ENCODE data around the gene PSMG3.

PSMG3 gene

DNA sequence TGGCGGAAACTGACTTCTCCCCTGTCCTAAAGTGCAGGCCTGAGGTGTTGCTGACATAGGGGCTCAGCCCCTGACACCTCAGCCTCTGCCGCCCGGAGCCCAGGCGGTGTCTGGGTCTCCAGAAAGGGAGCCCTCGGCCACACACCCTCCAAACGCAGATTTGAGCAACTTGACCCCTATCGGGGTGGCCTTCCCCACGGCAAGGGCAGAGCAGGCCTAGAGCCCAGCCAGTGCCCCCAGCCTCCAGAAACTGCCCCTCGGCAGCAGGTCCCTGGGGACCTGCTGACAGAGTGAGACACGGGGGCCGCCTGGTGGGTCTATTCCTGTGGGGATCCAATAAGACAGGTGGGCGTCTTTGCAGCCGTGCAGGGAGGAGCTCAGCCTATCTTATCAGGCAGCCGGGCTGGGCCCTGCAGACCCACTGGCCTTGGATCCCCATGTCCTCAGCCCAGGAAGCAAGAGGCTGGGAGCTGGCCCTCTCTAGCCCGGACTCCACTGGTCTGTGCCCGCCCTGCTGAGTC, 24.9 kb downstream of the PSMG3 start:
- DNase-seq (ENCODE audit: low read depth, low spot score), result no peak

DNA sequence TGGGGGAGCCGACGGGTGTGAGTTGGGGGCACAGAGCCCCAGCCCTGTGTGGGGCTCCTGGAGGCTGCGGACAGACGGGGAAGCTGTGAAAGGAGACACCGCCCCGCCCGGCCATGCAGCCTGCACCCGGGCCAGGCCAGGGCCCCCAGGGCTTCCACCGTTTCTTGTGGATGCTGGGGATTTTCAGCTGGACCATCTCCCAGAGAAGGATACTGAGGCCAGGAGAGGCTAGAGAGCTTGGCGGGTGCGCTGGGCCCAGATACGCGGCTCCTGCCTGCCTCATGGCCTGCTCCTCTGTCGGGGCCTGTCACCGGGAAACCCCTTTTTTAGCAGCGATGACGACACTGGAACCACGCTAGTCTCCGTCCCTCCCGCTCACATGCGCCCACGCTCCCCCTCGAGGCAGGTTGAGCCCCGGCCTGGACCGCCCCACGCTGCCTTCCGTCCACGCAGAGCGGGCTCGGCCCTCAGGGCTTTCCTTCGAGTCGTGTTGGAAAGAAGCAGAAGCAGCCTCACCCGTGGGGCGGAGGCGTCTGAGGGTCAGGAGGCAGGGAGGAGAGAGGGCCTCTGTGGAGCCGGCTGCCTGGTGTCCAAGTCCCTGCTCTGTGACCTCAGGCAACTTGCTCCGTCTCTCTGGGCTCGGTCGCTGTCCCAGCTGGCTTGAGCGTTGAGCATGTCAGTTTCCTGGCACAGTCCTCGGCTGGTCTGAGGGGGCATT, 25.5 kb downstream of the PSMG3 start:
- DNase-seq (ENCODE audit: low read depth, low spot score), result no peak

DNA sequence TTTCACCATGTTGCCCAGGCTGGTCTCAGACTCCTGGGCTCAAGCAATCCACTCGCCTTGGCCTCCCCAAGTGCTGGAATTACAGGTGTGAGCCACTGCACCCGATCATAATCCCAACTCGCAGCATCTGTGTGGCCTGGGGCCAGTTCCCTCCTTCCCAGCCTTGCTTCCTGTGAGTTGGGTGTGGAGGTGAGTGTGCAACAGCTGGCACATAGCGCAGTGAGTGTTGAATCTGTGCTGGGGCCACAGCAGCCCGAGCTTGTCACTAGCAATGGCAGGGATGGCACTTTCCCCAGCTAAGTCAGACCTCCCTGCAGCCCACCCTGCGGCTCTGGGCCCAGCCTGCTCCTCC, 26.0 kb downstream of the PSMG3 start:
- no peak for DNase-seq (ENCODE audit: low read depth, low spot score)

DNA sequence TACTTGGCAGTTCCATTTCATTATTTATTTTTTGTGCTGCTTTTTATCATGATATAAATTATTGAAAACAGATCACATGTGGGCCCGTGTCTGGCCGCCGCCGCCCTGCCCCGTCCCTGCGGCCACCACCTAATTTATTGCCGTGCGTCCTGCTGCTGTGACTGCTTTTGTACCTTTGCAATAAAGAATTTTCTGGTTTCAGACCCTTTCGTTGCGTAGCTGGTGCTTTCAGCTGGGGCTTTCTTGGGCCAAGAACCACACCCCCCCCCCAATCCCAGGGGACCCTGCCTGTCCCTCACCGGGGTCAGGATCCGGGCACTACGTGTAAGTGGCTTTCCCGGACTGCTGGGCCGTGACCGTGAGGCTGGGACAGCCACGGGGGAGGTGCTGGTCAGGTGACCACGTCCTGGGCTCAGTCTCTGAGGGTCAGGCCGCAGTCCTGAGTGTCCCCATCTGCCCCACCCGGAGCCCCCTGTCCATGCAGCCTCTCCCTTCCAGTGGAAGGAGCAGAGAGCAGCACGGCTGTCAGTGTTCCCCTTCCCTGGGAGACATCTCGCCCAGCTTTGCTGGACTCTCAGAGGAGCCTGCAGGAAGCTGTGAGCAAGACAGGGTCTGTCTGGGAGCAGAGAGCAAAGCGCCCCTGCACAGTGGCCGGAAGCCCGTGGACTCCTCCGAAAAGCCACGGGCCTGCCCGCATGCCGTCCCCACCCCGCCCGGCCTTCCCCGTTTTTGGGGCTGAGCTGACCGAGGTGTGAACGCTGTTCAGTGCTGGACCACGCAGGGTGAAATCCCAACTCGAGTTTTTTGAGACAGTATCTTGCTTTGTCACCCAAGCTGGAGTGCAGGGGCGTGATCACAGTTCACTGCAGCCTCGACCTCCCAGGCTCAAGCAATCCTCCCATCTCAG, 26.7 kb downstream of the PSMG3 start:
- DNase-seq (ENCODE audit: low read depth, low spot score), result no peak

DNA sequence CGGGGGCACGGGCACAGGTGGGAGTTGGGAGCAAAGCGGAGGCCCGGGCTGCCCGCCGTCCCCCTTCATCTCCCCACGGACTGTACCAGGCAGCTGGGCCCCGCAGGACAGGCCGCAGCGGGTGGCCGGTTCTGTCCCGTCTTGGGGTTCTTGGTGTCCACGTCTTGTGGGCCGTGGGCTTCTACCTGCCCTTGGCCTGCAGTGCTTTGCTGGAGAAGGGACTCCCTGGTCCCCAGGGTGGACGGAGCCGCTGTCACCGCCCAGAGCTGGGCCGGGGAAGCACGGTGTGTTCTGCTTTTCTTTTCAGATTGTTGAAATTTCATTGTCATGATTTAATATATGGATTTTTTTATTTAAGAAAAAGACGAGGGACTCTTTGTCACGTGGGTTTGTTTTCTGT, 27.5 kb downstream of the PSMG3 start:
- no peak for DNase-seq (ENCODE audit: low read depth, low spot score)

DNA sequence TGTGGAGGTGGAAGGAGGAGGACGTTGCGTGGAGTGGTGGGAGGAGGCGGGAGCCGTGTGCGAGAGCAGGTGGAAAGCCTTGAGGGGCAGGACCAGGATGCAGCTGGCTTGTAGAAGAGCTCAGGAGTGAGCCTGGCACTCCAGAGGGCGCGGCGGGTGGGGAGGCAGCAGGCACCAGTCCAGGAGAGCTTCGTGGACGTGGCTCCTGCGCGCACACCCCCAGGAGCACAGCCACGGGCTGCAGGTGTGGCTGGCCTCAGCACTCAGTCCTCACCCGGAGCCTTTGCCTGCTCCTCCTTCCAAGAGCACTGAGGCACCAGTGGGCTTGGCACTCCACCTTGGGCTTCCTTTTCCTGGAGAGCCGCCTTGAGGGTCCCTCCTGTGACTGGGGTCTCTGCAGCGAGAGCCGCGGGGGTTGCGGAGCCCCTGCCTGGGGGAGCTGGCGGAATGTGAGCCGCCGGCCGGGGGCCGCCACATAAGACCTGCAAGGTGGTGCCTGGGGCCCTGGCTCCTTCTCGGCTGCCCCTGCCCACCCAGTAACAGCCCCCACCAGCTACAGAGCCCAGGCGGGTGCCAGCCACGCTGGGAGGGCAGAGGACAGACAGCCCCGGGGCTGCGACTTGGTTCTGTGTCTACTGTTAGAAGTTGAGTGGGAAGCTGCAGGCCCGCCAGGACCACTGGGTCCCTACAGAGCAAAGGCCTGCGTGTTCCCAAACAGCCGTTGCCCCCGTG, 28.2 kb downstream of the PSMG3 start:
- no peak for DNase-seq (ENCODE audit: low read depth, low spot score)

- DNase-seq (ENCODE audit: low read depth, low spot score), result no peak
Observed at GRCh38 chr7:1540776-1541271, 29.0 kb downstream of the PSMG3 start.

- DNase-seq (ENCODE audit: low read depth, low spot score), result no peak
Observed at GRCh38 chr7:1539882-1540775, 29.7 kb downstream of the PSMG3 start.

DNA sequence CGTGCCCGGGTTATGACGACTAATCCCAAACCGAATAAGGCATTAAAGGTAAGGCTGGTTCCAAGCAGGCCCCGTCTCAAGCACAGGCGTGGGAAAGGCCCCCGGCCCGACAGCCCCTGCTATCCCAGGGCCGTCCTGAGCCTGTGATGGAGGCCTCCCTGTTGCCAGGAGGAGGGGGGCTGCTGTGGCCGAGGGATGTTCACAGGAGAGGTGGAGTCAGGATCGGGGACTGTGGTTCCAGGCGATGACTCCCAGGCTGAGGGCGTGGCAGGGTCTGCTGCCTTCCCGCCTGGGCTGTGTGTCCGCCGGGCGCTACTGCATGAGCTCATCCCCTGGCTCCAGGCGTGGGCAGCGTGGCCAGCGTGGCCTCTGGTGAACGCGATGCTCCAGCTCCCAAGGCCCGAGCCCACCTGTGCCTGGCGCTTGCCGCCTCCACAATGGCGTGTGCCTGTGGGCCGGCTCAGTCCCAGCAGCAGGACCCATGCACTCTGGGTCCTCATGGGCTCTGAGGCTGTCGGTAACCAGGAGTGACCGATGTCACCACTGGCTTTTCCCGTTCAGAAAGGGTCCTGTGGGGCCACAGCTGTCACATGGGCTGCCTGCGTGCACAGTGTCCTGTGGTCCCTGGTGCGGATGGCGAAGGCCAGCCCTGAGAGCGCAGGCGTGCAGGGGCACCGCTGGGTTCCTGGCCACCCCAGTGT, 30.5 kb downstream of the PSMG3 start:
- DNase-seq (ENCODE audit: low read depth, low spot score), result no peak

DNA sequence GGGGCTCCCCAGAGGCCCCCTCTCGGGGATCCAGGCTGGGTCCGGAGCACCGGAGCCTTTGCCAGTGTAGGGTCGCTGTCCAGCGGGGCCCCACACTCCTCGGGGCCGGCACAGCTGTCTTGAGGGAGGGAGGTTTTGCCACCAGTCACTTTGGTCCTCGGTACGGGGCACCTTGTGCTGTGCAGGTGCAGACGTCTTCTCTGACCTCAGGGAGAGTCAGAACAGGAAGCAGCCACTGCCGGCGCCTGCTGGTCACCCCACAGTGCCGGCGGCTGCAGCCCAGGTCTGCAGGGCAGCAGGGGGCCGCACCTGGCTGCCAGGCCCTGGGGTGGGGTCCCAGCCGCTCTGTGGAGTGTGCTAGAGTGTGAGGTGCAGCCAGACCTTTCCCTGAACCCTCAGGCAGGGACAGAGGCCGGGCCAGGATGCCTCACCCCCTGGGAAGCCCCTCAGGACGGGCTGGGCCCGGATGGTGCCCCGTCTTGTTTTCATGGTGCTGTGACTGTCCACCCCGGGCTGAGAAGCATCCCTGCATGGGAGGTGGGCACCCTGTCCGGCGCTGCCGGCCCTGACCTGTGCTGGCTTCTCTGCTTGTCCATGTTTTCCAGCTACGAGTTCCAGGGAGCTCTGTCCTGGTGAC, 31.2 kb downstream of the PSMG3 start:
- DNase-seq (ENCODE audit: low read depth, low spot score), result no peak

- no peak for DNase-seq (ENCODE audit: low read depth, low spot score)
Observed at GRCh38 chr7:1537535-1538412, 32.1 kb downstream of the PSMG3 start.

- no peak for DNase-seq (ENCODE audit: low read depth, low spot score)
Observed at GRCh38 chr7:1536743-1537534, 32.9 kb downstream of the PSMG3 start.

DNA sequence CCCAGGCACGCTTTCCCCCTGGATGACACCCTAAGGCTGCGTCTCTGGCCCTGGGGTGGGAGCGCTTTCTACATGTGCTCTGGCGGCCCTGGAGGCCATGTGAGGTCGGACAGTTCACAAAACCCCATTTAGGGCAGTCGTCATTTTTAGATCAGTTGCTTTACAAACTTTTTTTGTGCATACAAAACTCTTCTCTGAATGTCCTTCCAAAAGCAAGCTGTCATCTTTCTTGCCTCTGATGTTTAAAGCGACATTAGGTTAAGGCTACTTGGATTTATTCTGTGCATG, 33.4 kb downstream of the PSMG3 start:
- no peak for DNase-seq (ENCODE audit: low read depth, low spot score)

DNA sequence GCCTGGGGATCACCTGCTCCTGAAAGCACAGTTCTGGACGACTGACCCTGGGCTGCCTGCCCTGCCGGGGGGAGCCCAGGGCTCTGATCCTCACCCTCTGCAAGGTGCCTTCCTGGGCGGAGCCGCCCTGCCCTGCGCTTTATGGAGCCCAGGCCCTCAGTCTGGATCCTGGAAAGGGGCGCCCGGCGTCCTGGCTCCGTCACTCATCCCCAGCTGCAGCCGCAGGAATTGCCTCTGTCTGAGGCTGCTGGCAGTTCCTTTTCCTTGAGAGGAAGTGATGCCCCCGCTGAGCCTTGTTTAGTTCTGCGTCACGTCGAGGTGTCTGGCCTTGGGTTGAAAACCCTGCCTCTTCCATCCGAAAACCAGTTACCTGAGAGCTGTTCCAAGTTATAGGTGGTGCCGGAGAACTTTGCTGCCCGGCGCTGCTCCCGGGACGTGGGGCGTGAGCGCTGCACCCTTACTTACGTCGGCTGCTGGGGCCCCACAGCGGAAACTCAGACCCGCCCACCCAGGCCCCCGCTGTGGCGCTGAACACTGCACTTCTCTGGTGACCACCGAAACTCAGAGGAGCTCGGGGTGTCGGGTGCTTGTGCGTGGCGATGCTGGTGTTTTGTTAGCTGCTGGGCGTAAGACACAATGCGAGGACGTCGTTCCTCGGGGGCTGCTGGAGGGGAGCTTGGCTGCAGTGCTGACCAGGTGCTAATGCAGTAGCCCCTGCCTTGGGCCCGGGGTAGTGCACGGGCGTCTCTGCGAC, 34.0 kb downstream of the PSMG3 start:
- DNase-seq (ENCODE audit: low read depth, low spot score), result no peak

GRCh38 chr7:1535100-1535458, 34.8 kb downstream of the PSMG3 start:
- no peak for DNase-seq (ENCODE audit: low read depth, low spot score)

DNA sequence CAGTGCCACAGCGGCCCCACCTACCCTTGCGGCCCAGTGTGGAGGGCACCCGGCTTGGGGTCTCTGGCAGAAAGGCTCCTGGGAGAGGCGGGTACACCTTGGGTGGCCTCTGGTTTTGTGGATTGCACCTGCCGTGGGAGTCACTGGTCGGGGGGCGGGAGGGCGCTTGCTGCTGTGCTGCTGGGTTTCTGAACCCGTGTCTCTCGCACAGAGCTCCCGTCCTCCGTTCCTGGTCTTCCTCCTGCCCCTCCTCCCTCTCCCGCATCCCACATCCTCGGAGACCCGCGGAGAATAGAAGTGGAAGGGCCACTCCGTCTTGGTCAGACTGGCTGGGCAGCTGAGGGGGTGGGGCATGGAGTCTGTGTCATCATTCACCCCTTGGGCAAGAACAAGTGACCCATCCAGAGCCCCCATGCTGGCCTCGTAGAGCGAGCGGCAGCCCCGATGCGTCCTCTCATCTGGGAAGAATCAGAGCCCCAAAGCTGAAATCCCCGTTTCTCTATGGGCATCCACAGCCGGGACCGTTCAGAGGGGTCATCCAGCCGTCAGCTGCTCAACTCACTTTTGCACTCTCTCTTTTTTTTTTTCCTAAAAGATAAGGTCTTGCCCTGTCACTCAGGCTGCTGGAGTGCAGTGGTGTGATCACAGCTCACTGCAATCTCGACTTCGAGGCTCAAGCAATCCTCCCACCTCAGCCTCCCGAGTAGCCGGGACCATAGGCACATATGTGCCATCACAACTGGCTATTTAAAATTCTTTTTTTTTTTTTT, 35.3 kb downstream of the PSMG3 start:
- no peak for DNase-seq (ENCODE audit: low read depth, low spot score)

Measured in iPS DF 19.7 (cell line).